Measurements from ENCODE around the gene NAALADL1.

The NAALADL1 gene

DNA sequence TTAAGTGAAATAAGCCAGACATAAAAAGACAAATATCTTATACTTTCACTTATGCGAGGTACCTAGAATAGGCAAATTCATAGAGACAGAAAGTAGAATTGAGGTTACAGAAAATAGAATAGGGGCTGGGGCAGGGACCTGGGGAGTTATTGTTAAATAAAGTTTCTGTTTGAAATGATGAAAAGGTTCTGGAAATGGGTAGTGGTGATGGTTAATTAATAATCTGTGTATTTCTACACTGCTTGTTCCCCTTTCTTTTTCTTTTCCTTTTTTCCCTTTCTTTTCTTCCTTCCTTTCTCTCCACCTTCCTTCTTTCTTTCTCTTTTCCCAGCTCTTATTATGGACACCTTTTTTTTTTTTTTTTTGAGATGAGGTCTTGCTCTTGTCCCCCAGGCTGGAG lies 2.8 kb downstream of the NAALADL1 start:
- no peak for DNase-seq (ENCODE audit: low read depth in 2 of 2)
- H3K4me3 ChIP-seq (replicated peaks in 1 of 2; ENCODE audit: low read depth in 2 of 2, low read length in 2 of 2) = no peak overlapping the region
- TF ChIP-seq, protein P1, sequence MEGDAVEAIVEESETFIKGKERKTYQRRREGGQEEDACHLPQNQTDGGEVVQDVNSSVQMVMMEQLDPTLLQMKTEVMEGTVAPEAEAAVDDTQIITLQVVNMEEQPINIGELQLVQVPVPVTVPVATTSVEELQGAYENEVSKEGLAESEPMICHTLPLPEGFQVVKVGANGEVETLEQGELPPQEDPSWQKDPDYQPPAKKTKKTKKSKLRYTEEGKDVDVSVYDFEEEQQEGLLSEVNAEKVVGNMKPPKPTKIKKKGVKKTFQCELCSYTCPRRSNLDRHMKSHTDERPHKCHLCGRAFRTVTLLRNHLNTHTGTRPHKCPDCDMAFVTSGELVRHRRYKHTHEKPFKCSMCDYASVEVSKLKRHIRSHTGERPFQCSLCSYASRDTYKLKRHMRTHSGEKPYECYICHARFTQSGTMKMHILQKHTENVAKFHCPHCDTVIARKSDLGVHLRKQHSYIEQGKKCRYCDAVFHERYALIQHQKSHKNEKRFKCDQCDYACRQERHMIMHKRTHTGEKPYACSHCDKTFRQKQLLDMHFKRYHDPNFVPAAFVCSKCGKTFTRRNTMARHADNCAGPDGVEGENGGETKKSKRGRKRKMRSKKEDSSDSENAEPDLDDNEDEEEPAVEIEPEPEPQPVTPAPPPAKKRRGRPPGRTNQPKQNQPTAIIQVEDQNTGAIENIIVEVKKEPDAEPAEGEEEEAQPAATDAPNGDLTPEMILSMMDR (IDR thresholded peaks at IDR 0.05; ENCODE audit: low read depth, low read length) = no peak

GRCh38 chr11:65053827-65054508 lies 4.4 kb downstream of the NAALADL1 start:
- H3K4me3 ChIP-seq (replicated peaks in 1 of 2; ENCODE audit: low read depth in 2 of 2, low read length in 2 of 2) = no peak overlapping the region
- DNase-seq (ENCODE audit: low read depth in 2 of 2) = no peak
- TF ChIP-seq, protein P1 (IDR thresholded peaks at IDR 0.05; ENCODE audit: low read depth, low read length) = no peak

DNA sequence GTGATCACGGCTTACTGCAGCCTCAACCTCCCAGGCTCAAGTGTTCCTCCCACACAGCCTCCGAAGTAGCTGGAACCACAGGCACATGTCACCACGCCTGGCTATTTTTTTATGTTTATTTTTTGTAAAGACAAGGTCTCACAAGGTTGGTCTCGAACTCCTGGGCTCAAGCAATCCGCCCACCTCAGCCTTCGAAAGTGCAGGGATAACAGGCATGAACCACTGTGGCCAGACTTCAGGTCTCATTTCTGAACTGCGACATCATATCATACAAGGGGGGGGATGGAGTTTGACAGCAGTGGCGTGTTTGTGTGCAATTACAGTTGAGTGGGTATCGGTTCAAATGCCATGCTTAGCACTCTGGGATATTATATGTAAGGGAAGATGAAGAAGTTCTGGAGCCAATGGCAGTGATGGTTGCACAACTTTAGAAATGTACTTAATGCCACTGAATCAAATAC lies 6.9 kb downstream of the NAALADL1 start:
- TF ChIP-seq, protein P1 (IDR thresholded peaks at IDR 0.05; ENCODE audit: low read depth, low read length) = no peak

DNA sequence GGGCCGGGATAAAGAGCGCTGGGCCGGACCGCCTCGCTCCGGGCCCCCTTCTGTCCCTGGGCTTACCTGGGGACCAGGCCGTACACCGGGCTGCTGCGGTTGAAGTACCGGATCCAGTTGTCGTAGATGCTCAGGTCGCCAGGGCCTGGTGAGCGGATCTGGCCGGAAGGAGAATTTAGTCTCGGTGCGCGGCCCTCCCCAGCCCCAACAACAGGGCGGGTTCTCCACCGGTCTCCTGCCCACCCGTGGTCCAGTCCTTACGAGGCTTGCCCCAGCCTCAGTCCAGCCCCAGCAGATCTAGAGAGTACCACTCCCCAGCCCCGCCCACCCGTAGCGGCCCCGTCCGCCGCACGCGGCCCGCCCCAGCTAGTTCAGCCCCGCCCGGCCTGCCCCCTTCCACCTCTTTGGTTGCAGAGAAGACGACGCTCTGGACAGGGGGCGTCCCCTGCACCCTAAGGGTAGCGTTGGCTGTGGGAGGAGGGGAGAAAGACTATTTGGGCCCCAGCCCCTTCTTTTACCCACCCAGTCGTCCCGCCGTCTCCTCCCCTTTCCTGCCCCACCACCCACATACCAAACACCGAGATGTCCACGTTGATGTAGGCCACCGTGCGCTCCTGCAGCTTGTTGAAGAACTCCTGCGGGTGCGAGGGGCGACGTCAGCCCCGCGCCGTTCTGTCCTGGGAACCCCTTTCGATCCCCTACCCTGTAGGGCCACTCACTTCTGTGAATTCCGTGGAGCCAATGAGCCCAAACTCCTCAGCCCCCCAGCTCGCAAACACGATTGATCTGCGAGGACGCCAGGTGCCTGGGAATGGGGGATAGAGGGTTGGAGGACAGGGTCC lies 10.6 kb downstream of the NAALADL1 start:
- DNase-seq (ENCODE audit: low read depth in 2 of 2) = peak in 1 of 2 donors; percentile 22
- H3K4me3 ChIP-seq (replicated peaks in 1 of 2; ENCODE audit: low read depth in 2 of 2, low read length in 2 of 2) = peak overlapping the region; percentile 48 to 49
- TF ChIP-seq, protein P1 (IDR thresholded peaks at IDR 0.05; ENCODE audit: low read depth, low read length) = no peak

More for the DNA sequence above, 6.9 kb downstream of the NAALADL1 start:
- no peak for DNase-seq (ENCODE audit: low read depth in 2 of 2)
- H3K4me3 ChIP-seq (replicated peaks in 1 of 2; ENCODE audit: low read depth in 2 of 2, low read length in 2 of 2) = no peak overlapping the region

- DNase-seq (ENCODE audit: low read depth in 2 of 2) = no peak
- TF ChIP-seq, protein P1 (IDR thresholded peaks at IDR 0.05; ENCODE audit: low read depth, low read length) = no peak
- no peak overlapping the region for H3K4me3 ChIP-seq (replicated peaks in 1 of 2; ENCODE audit: low read depth in 2 of 2, low read length in 2 of 2)
Measured at GRCh38 chr11:65045728-65046127, 12.6 kb downstream of the NAALADL1 start.

- no peak overlapping the region for H3K4me3 ChIP-seq (replicated peaks in 1 of 2; ENCODE audit: low read depth in 2 of 2, low read length in 2 of 2)
- TF ChIP-seq, protein P1 (IDR thresholded peaks at IDR 0.05; ENCODE audit: low read depth, low read length) = no peak
Measured at GRCh38 chr11:65045061-65045460, 13.3 kb downstream of the NAALADL1 start.

More at GRCh38 chr11:65045061-65045460, 13.3 kb downstream of the NAALADL1 start:
- no peak for DNase-seq (ENCODE audit: low read depth in 2 of 2)

All from cardiac fibroblast (primary cell).